ENCODE data around the gene FAM167B.
A peak's percentile ranks its signal among the peaks of the same experiment; 100 is the strongest.

FAM167B gene

DNA sequence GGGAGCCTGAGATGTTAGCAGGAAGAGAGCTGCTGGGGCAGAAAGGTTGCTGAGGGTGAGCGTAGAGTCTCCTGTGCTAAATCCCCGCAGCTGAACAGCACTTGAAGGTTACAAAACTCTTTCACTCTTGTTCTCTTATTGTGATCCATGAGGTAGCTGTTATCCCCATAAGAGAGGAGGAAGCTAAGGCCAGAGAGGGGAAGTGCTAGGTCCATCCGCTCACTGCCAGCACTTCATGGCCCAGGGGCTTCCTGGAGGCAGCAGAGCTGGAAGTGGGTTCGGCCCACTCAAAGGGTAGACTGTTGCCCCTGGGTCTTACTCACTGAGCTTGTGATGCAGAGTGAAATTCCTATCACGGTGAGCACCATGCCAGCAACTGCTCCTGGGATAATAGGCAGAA, 30.5 kb upstream of the FAM167B start:
- no peak overlapping the region for H3K4me2 ChIP-seq (ENCODE audit: low read length)
- TF ChIP-seq, protein P1, sequence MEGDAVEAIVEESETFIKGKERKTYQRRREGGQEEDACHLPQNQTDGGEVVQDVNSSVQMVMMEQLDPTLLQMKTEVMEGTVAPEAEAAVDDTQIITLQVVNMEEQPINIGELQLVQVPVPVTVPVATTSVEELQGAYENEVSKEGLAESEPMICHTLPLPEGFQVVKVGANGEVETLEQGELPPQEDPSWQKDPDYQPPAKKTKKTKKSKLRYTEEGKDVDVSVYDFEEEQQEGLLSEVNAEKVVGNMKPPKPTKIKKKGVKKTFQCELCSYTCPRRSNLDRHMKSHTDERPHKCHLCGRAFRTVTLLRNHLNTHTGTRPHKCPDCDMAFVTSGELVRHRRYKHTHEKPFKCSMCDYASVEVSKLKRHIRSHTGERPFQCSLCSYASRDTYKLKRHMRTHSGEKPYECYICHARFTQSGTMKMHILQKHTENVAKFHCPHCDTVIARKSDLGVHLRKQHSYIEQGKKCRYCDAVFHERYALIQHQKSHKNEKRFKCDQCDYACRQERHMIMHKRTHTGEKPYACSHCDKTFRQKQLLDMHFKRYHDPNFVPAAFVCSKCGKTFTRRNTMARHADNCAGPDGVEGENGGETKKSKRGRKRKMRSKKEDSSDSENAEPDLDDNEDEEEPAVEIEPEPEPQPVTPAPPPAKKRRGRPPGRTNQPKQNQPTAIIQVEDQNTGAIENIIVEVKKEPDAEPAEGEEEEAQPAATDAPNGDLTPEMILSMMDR (IDR thresholded peaks at IDR 0.05; ENCODE audit: low read depth, low read length): no peak
- TF ChIP-seq EZH2phosphoT487 (IDR thresholded peaks at IDR 0.05; ENCODE audit: low read depth): no peak
- no peaks in the 10 kb centered on the region for H3K79me2 ChIP-seq (ENCODE audit: low read length)
- H3K9ac ChIP-seq (ENCODE audit: low read length): no peak overlapping the region
- no peaks in the 10 kb centered on the region for H4K20me1 ChIP-seq (ENCODE audit: insufficient read depth, low read length)
- H3K27ac ChIP-seq (ENCODE audit: low read length): no peak overlapping the region
- no peak overlapping the region for H2AFZ ChIP-seq (ENCODE audit: low read depth, low read length)
- peaks cover 12% of the 10 kb centered on the region for H3K4me1 ChIP-seq (ENCODE audit: low read length)
- no peaks in the 10 kb centered on the region for H3K9me3 ChIP-seq (ENCODE audit: insufficient read depth, low read length)
- no peaks in the 10 kb centered on the region for H3K36me3 ChIP-seq (replicated peaks; ENCODE audit: low read depth, low read length)
- H3K4me3 ChIP-seq (ENCODE audit: low read length): no peak overlapping the region
- H3K27me3 ChIP-seq (ENCODE audit: low read depth, low read length): no peaks in the 10 kb centered on the region

GRCh38 chr1:32219022-32219421, 28.0 kb upstream of the FAM167B start:
- H3K9me3 ChIP-seq (ENCODE audit: insufficient read depth, low read length): no peaks in the 10 kb centered on the region
- H2AFZ ChIP-seq (ENCODE audit: low read depth, low read length): no peak overlapping the region
- H3K79me2 ChIP-seq (ENCODE audit: low read length): peaks cover 18% of the 10 kb centered on the region
- no peaks in the 10 kb centered on the region for H4K20me1 ChIP-seq (ENCODE audit: insufficient read depth, low read length)
- H3K27ac ChIP-seq (ENCODE audit: low read length): no peak overlapping the region
- no peak overlapping the region for H3K4me3 ChIP-seq (ENCODE audit: low read length)
- no peaks in the 10 kb centered on the region for H3K27me3 ChIP-seq (ENCODE audit: low read depth, low read length)
- peaks cover 11% of the 10 kb centered on the region for H3K4me1 ChIP-seq (ENCODE audit: low read length)
- no peaks in the 10 kb centered on the region for H3K36me3 ChIP-seq (replicated peaks; ENCODE audit: low read depth, low read length)
- no peak overlapping the region for H3K4me2 ChIP-seq (ENCODE audit: low read length)
- no peak for TF ChIP-seq EZH2phosphoT487 (IDR thresholded peaks at IDR 0.05; ENCODE audit: low read depth)
- TF ChIP-seq, protein P1 (IDR thresholded peaks at IDR 0.05; ENCODE audit: low read depth, low read length): no peak
- no peak overlapping the region for H3K9ac ChIP-seq (ENCODE audit: low read length)

GRCh38 chr1:32220746-32221580, 26.1 kb upstream of the FAM167B start:
- no peak overlapping the region for H3K27ac ChIP-seq (ENCODE audit: low read length)
- H3K79me2 ChIP-seq (ENCODE audit: low read length): peaks cover 21% of the 10 kb centered on the region
- no peaks in the 10 kb centered on the region for H3K36me3 ChIP-seq (replicated peaks; ENCODE audit: low read depth, low read length)
- H3K4me2 ChIP-seq (ENCODE audit: low read length): peak overlapping the region; percentile 91
- no peaks in the 10 kb centered on the region for H4K20me1 ChIP-seq (ENCODE audit: insufficient read depth, low read length)
- no peak overlapping the region for H2AFZ ChIP-seq (ENCODE audit: low read depth, low read length)
- H3K9ac ChIP-seq (ENCODE audit: low read length): peak overlapping the region; percentile 88
- TF ChIP-seq, protein P1 (IDR thresholded peaks at IDR 0.05; ENCODE audit: low read depth, low read length): no peak
- TF ChIP-seq EZH2phosphoT487 (IDR thresholded peaks at IDR 0.05; ENCODE audit: low read depth): no peak
- H3K4me1 ChIP-seq (ENCODE audit: low read length): peaks cover 11% of the 10 kb centered on the region
- peak overlapping the region; percentile 87 for H3K4me3 ChIP-seq (ENCODE audit: low read length)
- no peaks in the 10 kb centered on the region for H3K9me3 ChIP-seq (ENCODE audit: insufficient read depth, low read length)
- no peaks in the 10 kb centered on the region for H3K27me3 ChIP-seq (ENCODE audit: low read depth, low read length)

GRCh38 chr1:32221581-32221979, 25.4 kb upstream of the FAM167B start:
- peak overlapping the region; percentile 83 for H2AFZ ChIP-seq (ENCODE audit: low read depth, low read length)
- H3K36me3 ChIP-seq (replicated peaks; ENCODE audit: low read depth, low read length): no peaks in the 10 kb centered on the region
- TF ChIP-seq EZH2phosphoT487 (IDR thresholded peaks at IDR 0.05; ENCODE audit: low read depth): no peak
- TF ChIP-seq, protein P1 (IDR thresholded peaks at IDR 0.05; ENCODE audit: low read depth, low read length): no peak
- H3K79me2 ChIP-seq (ENCODE audit: low read length): peaks cover 21% of the 10 kb centered on the region
- H3K27ac ChIP-seq (ENCODE audit: low read length): no peak overlapping the region
- H3K9me3 ChIP-seq (ENCODE audit: insufficient read depth, low read length): no peaks in the 10 kb centered on the region
- peak overlapping the region; percentile 87 for H3K4me3 ChIP-seq (ENCODE audit: low read length)
- H3K4me2 ChIP-seq (ENCODE audit: low read length): peak overlapping the region; percentile 91
- H3K4me1 ChIP-seq (ENCODE audit: low read length): peaks cover 11% of the 10 kb centered on the region
- peak overlapping the region; percentile 88 for H3K9ac ChIP-seq (ENCODE audit: low read length)
- H3K27me3 ChIP-seq (ENCODE audit: low read depth, low read length): no peaks in the 10 kb centered on the region
- H4K20me1 ChIP-seq (ENCODE audit: insufficient read depth, low read length): no peaks in the 10 kb centered on the region

Data from OCI-LY3 (cell line).